GM12878 (cell line): Measurements from ENCODE around the gene LDHA. TPM values are rescaled to one million over a fixed set of nuclear protein-coding genes. Genes with fewer than 3 reads are reported as not detected.
A peak's percentile ranks its signal among the peaks of the same experiment; 100 is the strongest.

Experiments used
- ATF7 ChIP-seq: fragments of 450-650 bp; IDR thresholded peaks from 2 replicates; pipeline ENCODE4 v1.6.1; 2016; ENCODE audit warnings: low read depth, mild to moderate bottlenecking
- BACH1 ChIP-seq: fragments of 450-650 bp; IDR thresholded peaks from 2 replicates; pipeline ENCODE4 v1.6.1; 2017; ENCODE audit warnings: mild to moderate bottlenecking, borderline replicate concordance
- BHLHE40 ChIP-seq, 2 experiments: fragments of 450-650 bp in 1 of 2; IDR thresholded peaks; 2 replicates each; pipeline ENCODE4 v1.6.1; 2011 to 2017; ENCODE audit warnings: low read depth in 2 of 2, borderline replicate concordance in 1 of 2, improper control_type of control experiment in 1 of 2, low read length in 1 of 2, mild to moderate bottlenecking in 1 of 2
- BRCA1 ChIP-seq: IDR thresholded peaks from 2 replicates; pipeline ENCODE4 v1.6.1; 2011; ENCODE audit warnings: low read depth, low read length, improper control_type of control experiment
- CBX5 ChIP-seq: sonication (generic); IDR thresholded peaks from 2 replicates; pipeline ENCODE4 v1.6.1; 2016; ENCODE audit warnings: low read depth, moderate library complexity, mild to moderate bottlenecking, inconsistent platforms
- CHD1 ChIP-seq: IDR thresholded peaks from 2 replicates; pipeline ENCODE4 v1.6.1; 2012; ENCODE audit warnings: low read depth, low read length, improper control_type of control experiment
- FOXM1 ChIP-seq: IDR thresholded peaks from 2 replicates; pipeline ENCODE4 v1.6.1; 2012; ENCODE audit warnings: low read depth, mild to moderate bottlenecking, inconsistent platforms, low read length, moderate library complexity
- MLLT1 ChIP-seq: fragments of 450-650 bp; IDR thresholded peaks from 2 replicates; pipeline ENCODE4 v1.6.1; 2016; ENCODE audit warnings: mild to moderate bottlenecking
- MTA3 ChIP-seq: IDR thresholded peaks from 2 replicates; pipeline ENCODE4 v1.6.1; 2012; ENCODE audit warnings: low read length, inconsistent platforms, borderline replicate concordance
- MXI1 ChIP-seq: fragments of 150-350 bp; IDR thresholded peaks from 2 replicates; pipeline ENCODE4 v1.6.1; 2011; ENCODE audit warnings: low read depth, mild to moderate bottlenecking, inconsistent platforms, low read length, improper control_type of control experiment
- NBN ChIP-seq: fragments of 450-650 bp; IDR thresholded peaks from 2 replicates; pipeline ENCODE4 v1.6.1; 2016
- NRF1 ChIP-seq: conservative IDR thresholded peaks from 2 replicates; pipeline ENCODE4 v1.6.1; 2011; ENCODE audit warnings: mild to moderate bottlenecking, low read depth, low read length, improper control_type of control experiment
- POU2F2 ChIP-seq: IDR thresholded peaks from 3 replicates; pipeline ENCODE4 v1.6.1; 2011; ENCODE audit warnings: low read depth, mild to moderate bottlenecking, low read length, borderline replicate concordance
- RAD21 ChIP-seq: IDR thresholded peaks from 2 replicates; pipeline ENCODE4 v1.6.1; 2011; ENCODE audit warnings: mild to moderate bottlenecking, low read depth, low read length, moderate library complexity; ENCODE audit not compliant: insufficient read depth
- REST ChIP-seq: IDR thresholded peaks from 2 replicates; pipeline ENCODE4 v1.6.1; 2012; ENCODE audit warnings: mild to moderate bottlenecking, low read depth, low read length
- SIN3A ChIP-seq: IDR thresholded peaks from 2 replicates; pipeline ENCODE4 v1.6.1; 2012; ENCODE audit warnings: low read depth, low read length, improper control_type of control experiment
- TCF3 ChIP-seq: IDR thresholded peaks from 2 replicates; pipeline ENCODE4 v1.6.1; 2012; ENCODE audit warnings: low read depth, mild to moderate bottlenecking, low read length, borderline replicate concordance; ENCODE audit not compliant: insufficient read depth
- YY1 ChIP-seq: IDR thresholded peaks from 2 replicates; pipeline ENCODE4 v1.6.1; 2011; ENCODE audit warnings: low read depth, mild to moderate bottlenecking, low read length
- ZBTB33 ChIP-seq: fragments of 450-650 bp; IDR thresholded peaks from 2 replicates; pipeline ENCODE4 v1.6.1; 2017; ENCODE audit warnings: mild to moderate bottlenecking
- ZNF207 ChIP-seq: fragments of 450-650 bp; IDR thresholded peaks from 2 replicates; pipeline ENCODE4 v1.6.1; 2014; ENCODE audit warnings: antibody characterized with exemption, mild to moderate bottlenecking, borderline replicate concordance
- polyA plus RNA-seq, 11 experiments: library from polyadenylated mRNA; depleted of rRNA in 4 of 11; unstranded in 6 of 11; stranded (reverse) in 5 of 11; fragments of >200 nt; fragmentation: Nextera tagmentation in 4 of 11; fragmentation: Illumina TruSeq in 1 of 11; extraction: Ambion mirVana in 4 of 11; extraction: Trizol in 1 of 11; gene quantifications; 1 replicate in 1 of 11; 2 replicates in 10 of 11; pipeline versions ENCODE4 v1.2.1 to v1.2.3, GENCODE V29; 2011 to 2016; ENCODE audit warnings: inconsistent platforms in 2 of 11, missing spikeins in 2 of 11, low read depth in 1 of 11
- total RNA-seq, 4 experiments: library from RNA; depleted of rRNA in 3 of 4; stranded (reverse); fragments of >200 nt in 3 of 4; fragmentation: Illumina TruSeq in 1 of 4; extraction: Trizol in 1 of 4; gene quantifications; 2 replicates each; pipeline versions ENCODE4 v1.2.1 to v1.2.3, GENCODE V29; 2013 to 2021

LDHA gene
- total and polyA plus RNA-seq, 10 of the 15 experiments (the other 5 are each of a cell fraction or from before 2014, with no cell fraction given): 773 to 2,300 (median 1,367) TPM

GRCh38 chr11:18394275-18394927 lies at the start of gene LDHA (continued):
- peak; percentile 80; the same call in 1 of the 2 replicates for TF ChIP-seq SIN3A
- TF ChIP-seq CBX5: no peak
- TF ChIP-seq ATF7: peak; percentile 88
- TF ChIP-seq MXI1: peak; percentile 99
- no peak for TF ChIP-seq MTA3
- peak; percentile 84; the same call in 1 of the 2 replicates for TF ChIP-seq NBN
- no peak; the same call in 1 of the 2 replicates for TF ChIP-seq ZNF207
- peak; percentile 71; the same call in 1 of the 2 replicates for TF ChIP-seq CHD1
- peak; percentile 45; the same call in 1 of the 2 replicates for TF ChIP-seq YY1
- TF ChIP-seq BHLHE40 (IDR thresholded peaks at IDR 0.05; ENCODE audit: borderline replicate concordance in 1 of 2, low read depth in 2 of 2, low read length in 1 of 2): peak; percentile 87 to 95
- TF ChIP-seq ZBTB33: no peak
- no peak for TF ChIP-seq FOXM1
- TF ChIP-seq NRF1: 0 out of 2 replicates have a peak, but pooled peaks have one; percentile 30
- TF ChIP-seq MLLT1: peak; percentile 76; the same call in 1 of the 2 replicates
- peak; percentile 87 for TF ChIP-seq BACH1
- TF ChIP-seq BRCA1: no peak
- TF ChIP-seq TCF3: peak; percentile 95
- 0 out of 2 replicates have a peak, but pooled peaks have one; percentile 40 for TF ChIP-seq REST
- TF ChIP-seq RAD21: peak; percentile 10; the same call in 1 of the 2 replicates
- peak; percentile 98 for TF ChIP-seq POU2F2
